K562 (cell line): ENCODE data around the gene RASSF3. TPM values are rescaled to one million over a fixed set of nuclear protein-coding genes. Genes with fewer than 3 reads are reported as not detected.

Experiments used
- NBN ChIP-seq: fragments of 450-650 bp; IDR thresholded peaks from 2 replicates; pipeline ENCODE4 v1.6.1; 2016; ENCODE audit warnings: low read depth, mild to moderate bottlenecking
- SIRT6 ChIP-seq: IDR thresholded peaks from one replicate; pipeline ENCODE4 v1.6.1; 2012; ENCODE audit warnings: low read depth, mild to moderate bottlenecking, control low read depth, inconsistent platforms, low read length, moderate library complexity
- TAF7 ChIP-seq: fragments of 450-650 bp; IDR thresholded peaks from 2 replicates; pipeline ENCODE4 v1.6.1; 2016; ENCODE audit warnings: missing genetic modification characterization, missing compliant biosample characterization
- THRB ChIP-seq: fragments of 450-650 bp; formaldehyde crosslinking; conservative IDR thresholded peaks from 2 replicates; pipeline ENCODE4 v1.4.0; 2022; ENCODE audit warnings: mild to moderate bottlenecking, missing genetic modification characterization
- TSC22D4 ChIP-seq: fragments of 450-650 bp; IDR thresholded peaks from 2 replicates; pipeline ENCODE4 v1.6.1; 2016; ENCODE audit warnings: missing genetic modification characterization, missing biosample characterization, control low read depth
- ZNF23 ChIP-seq: fragments of 250-450 bp; sonication (Bioruptor Pico); IDR thresholded peaks from 2 replicates; pipeline ENCODE4 v1.4.0; 2020; ENCODE audit warnings: mild to moderate bottlenecking
- ZNF347 ChIP-seq: fragments of 450-650 bp; formaldehyde crosslinking; IDR thresholded peaks from 2 replicates; pipeline ENCODE4 v1.4.0; 2020; ENCODE audit warnings: low read depth, mild to moderate bottlenecking, moderate library complexity
- ZNF407 ChIP-seq: fragments of 450-650 bp; IDR thresholded peaks from 2 replicates; pipeline ENCODE4 v1.6.1; 2016; ENCODE audit warnings: low read depth
- ZNF764 ChIP-seq: fragments of 250-450 bp; sonication (Bioruptor Pico); IDR thresholded peaks from 2 replicates; pipeline ENCODE4 v1.4.0; 2020; ENCODE audit warnings: low read depth, mild to moderate bottlenecking, moderate library complexity
- ZSCAN29 ChIP-seq: fragments of 450-650 bp; IDR thresholded peaks from 2 replicates; pipeline ENCODE4 v1.6.1; 2017
- polyA plus RNA-seq, 8 experiments: library from polyadenylated mRNA; depleted of rRNA in 4 of 8; stranded (reverse) in 5 of 8; unstranded in 3 of 8; fragments of >200 nt; fragmentation: Nextera tagmentation in 2 of 8; fragmentation: Illumina TruSeq in 1 of 8; extraction: Ambion mirVana in 2 of 8; extraction: Trizol in 1 of 8; gene quantifications; 2 replicates each; pipeline versions ENCODE4 v1.2.1 to v1.2.3, GENCODE V29; 2011 to 2014; ENCODE audit warnings: inconsistent platforms in 1 of 8, missing spikeins in 1 of 8
- total RNA-seq, 7 experiments: library from RNA; depleted of rRNA in 6 of 7; stranded (reverse); fragments of >200 nt in 6 of 7; fragmentation: Illumina TruSeq in 2 of 7; extraction: Trizol in 2 of 7; gene quantifications; 2 replicates each; pipeline versions ENCODE4 v1.2.1 to v1.2.3, GENCODE V29; 2011 to 2021; ENCODE audit warnings: low replicate concordance in 1 of 7
- TF ChIP-seq, protein P1 (sequence below): sonication (generic); formaldehyde crosslinking; IDR thresholded peaks from 2 replicates; pipeline ENCODE4 v1.8.1; 2023; ENCODE audit warnings: mild to moderate bottlenecking, missing genetic modification reagents
- TF ChIP-seq, protein P2 (sequence below), 2 experiments: fragments of 450-650 bp in 1 of 2; IDR thresholded peaks; 2 replicates each; pipeline ENCODE4 v1.6.1; 2011 to 2017; ENCODE audit warnings: low read depth in 2 of 2, antibody characterized with exemption in 1 of 2, borderline replicate concordance in 1 of 2, low read length in 1 of 2, mild to moderate bottlenecking in 1 of 2, mixed read lengths in 1 of 2; ENCODE audit not compliant: control insufficient read depth in 1 of 2

Gene RASSF3
- total and polyA plus RNA-seq, 9 of the 15 experiments (the other 6 are each of a cell fraction or from before 2014, with no cell fraction given), result 3.7 to 39.2 (median 20.2) TPM

DNA sequence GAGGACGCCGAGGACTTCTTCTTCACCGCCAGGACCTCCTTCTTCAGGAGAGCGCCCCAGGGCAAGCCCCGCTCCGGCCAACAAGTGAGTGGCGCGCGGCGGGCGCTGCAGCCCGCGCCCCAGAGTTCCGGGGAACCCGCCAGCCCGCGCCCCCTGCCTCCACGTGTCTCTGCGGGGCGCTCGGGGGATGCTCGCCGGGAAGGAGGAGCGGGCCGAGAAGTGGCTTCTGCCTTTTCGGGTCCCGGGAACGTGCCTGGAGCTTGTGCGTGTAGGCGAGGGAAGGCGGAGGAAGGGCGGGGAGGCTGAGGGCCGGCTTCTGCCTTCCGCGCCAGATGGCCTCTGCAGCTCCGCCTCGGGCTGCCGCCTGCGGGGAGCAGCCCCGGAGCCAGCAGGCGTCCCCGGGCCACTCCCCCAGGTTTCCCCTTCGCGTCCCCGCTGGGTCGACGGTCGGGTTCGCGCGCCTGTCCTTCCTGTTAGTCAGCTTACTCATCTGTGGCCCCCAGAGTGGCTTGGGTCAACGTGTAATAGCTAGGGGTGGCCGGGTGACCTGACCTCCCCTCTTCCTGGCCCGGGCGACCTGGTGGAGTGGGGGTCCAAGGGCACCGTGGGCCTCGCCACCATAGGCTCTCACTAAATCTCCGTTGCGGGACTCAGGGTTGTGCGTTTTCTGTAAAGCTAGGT lies 505 bp downstream of the RASSF3 start (continued):
- TF ChIP-seq TSC22D4 (tag) (no peak), ZNF347 (CRISPR knock-in tag) (no peak), ZSCAN29 (no peak), ZNF23 (CRISPR knock-in tag) (no peak), THRB (CRISPR knock-in tag) (no peak), TAF7 (tag) (no peak), SIRT6 (no peak), ZNF407 (no peak), NBN (no peak), ZNF764 (CRISPR knock-in tag) (no peak)
- TF ChIP-seq, protein P1, sequence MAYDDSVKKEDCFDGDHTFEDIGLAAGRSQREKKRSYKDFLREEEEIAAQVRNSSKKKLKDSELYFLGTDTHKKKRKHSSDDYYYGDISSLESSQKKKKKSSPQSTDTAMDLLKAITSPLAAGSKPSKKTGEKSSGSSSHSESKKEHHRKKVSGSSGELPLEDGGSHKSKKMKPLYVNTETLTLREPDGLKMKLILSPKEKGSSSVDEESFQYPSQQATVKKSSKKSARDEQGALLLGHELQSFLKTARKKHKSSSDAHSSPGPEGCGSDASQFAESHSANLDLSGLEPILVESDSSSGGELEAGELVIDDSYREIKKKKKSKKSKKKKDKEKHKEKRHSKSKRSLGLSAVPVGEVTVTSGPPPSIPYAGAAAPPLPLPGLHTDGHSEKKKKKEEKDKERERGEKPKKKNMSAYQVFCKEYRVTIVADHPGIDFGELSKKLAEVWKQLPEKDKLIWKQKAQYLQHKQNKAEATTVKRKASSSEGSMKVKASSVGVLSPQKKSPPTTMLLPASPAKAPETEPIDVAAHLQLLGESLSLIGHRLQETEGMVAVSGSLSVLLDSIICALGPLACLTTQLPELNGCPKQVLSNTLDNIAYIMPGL, result no peak
- TF ChIP-seq, protein P2, sequence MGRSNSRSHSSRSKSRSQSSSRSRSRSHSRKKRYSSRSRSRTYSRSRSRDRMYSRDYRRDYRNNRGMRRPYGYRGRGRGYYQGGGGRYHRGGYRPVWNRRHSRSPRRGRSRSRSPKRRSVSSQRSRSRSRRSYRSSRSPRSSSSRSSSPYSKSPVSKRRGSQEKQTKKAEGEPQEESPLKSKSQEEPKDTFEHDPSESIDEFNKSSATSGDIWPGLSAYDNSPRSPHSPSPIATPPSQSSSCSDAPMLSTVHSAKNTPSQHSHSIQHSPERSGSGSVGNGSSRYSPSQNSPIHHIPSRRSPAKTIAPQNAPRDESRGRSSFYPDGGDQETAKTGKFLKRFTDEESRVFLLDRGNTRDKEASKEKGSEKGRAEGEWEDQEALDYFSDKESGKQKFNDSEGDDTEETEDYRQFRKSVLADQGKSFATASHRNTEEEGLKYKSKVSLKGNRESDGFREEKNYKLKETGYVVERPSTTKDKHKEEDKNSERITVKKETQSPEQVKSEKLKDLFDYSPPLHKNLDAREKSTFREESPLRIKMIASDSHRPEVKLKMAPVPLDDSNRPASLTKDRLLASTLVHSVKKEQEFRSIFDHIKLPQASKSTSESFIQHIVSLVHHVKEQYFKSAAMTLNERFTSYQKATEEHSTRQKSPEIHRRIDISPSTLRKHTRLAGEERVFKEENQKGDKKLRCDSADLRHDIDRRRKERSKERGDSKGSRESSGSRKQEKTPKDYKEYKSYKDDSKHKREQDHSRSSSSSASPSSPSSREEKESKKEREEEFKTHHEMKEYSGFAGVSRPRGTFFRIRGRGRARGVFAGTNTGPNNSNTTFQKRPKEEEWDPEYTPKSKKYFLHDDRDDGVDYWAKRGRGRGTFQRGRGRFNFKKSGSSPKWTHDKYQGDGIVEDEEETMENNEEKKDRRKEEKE (IDR thresholded peaks at IDR 0.05; ENCODE audit: borderline replicate concordance in 1 of 2, control insufficient read depth in 1 of 2, low read depth in 2 of 2, low read length in 1 of 2), result no peak
